ENCODE data around the gene VSIG2.

DNA sequence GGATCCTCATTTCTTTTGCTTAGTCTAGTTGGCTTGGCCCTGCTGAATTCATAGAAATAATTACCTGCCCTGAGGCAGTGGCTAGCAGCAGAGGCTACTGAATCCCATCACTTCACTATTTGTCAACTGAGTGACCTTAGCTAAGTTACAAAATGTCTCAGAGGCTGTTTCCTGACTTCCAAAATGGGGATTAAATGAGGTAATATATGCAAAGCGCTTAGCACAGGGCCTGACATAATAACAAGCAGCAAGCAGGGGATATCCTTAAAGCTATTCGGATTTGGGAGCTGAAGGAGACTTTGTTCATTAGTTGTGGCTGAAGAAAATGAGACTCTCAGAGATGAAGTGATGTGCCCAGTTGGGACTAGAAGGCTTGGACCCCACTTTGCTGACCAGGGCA, 9.5 kb downstream of the VSIG2 start:
- TF ChIP-seq, protein P1, sequence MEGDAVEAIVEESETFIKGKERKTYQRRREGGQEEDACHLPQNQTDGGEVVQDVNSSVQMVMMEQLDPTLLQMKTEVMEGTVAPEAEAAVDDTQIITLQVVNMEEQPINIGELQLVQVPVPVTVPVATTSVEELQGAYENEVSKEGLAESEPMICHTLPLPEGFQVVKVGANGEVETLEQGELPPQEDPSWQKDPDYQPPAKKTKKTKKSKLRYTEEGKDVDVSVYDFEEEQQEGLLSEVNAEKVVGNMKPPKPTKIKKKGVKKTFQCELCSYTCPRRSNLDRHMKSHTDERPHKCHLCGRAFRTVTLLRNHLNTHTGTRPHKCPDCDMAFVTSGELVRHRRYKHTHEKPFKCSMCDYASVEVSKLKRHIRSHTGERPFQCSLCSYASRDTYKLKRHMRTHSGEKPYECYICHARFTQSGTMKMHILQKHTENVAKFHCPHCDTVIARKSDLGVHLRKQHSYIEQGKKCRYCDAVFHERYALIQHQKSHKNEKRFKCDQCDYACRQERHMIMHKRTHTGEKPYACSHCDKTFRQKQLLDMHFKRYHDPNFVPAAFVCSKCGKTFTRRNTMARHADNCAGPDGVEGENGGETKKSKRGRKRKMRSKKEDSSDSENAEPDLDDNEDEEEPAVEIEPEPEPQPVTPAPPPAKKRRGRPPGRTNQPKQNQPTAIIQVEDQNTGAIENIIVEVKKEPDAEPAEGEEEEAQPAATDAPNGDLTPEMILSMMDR (IDR thresholded peaks at IDR 0.05), result no peak
- no peak for TF ChIP-seq POLR2A (IDR thresholded peaks at IDR 0.05)
- TF ChIP-seq EP300 (IDR thresholded peaks at IDR 0.05), result no peak

Measured in upper lobe of left lung (tissue), 4 donors.